ENCODE measurements around the gene PLA2G4E.

PLA2G4E gene

DNA sequence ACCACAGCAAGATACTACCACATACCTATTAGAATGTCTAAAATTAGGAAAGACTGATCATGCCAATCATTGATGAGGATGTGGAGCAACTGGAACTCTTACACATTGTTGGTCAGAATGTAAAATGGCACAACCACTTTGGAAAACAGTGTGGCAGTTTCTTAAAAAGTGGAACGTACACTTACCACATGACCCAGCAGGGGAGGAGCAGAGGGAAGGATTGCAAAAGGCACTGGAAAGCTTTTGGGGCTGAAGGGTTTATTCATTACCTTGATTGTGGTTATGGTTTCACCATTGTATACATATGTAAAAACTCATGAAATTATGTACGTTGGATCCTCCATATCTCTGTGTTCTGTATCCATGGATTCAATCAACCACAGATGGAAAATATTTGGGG, 45.2 kb downstream of the PLA2G4E start:
- TF ChIP-seq, protein P1, sequence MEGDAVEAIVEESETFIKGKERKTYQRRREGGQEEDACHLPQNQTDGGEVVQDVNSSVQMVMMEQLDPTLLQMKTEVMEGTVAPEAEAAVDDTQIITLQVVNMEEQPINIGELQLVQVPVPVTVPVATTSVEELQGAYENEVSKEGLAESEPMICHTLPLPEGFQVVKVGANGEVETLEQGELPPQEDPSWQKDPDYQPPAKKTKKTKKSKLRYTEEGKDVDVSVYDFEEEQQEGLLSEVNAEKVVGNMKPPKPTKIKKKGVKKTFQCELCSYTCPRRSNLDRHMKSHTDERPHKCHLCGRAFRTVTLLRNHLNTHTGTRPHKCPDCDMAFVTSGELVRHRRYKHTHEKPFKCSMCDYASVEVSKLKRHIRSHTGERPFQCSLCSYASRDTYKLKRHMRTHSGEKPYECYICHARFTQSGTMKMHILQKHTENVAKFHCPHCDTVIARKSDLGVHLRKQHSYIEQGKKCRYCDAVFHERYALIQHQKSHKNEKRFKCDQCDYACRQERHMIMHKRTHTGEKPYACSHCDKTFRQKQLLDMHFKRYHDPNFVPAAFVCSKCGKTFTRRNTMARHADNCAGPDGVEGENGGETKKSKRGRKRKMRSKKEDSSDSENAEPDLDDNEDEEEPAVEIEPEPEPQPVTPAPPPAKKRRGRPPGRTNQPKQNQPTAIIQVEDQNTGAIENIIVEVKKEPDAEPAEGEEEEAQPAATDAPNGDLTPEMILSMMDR (IDR thresholded peaks at IDR 0.05), result no peak
- no peak overlapping the region for H3K4me3 ChIP-seq (ENCODE audit: low read depth in 1 of 2, low read length in 1 of 2)

DNA sequence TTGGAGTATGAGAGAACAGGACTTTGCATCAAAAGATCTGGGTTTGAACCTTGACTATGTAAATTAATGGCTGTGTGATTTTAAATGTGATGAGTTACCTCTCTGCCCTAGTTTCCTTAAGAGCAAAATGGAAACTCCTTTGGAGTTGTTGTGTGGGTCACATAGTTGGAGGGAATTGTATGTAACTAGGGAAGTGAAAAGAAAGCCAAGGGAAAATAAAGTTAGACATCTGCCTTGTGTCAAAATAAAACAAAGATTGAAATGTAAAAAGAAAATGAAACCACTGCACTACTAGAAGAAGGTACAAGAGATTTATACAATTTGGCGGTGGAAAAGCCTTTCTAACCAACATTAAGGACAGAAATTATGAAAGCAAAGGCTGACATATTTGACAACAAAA, 46.8 kb downstream of the PLA2G4E start:
- Histone ChIP-seq H3K27ac (no peak overlapping the region), H3K9me3 (no peaks in the 10 kb centered on the region), H3K27me3 (no peaks in the 10 kb centered on the region), H3K36me3 (no peaks in the 10 kb centered on the region), H3K4me3 (ENCODE audit: low read depth in 1 of 2, low read length in 1 of 2) (no peak overlapping the region), H3K4me1 (ENCODE audit: control insufficient read depth in 1 of 2, insufficient read depth in 1 of 2, low read depth in 1 of 2, low read length in 1 of 2) (peaks cover 33 to 36% of the 10 kb centered on the region in 2 experiments)
- TF ChIP-seq, protein P1 (IDR thresholded peaks at IDR 0.05), result no peak

More for the DNA sequence above, 45.2 kb downstream of the PLA2G4E start:
- no peak overlapping the region for H3K27ac ChIP-seq
- H3K4me1 ChIP-seq (ENCODE audit: control insufficient read depth in 1 of 2, insufficient read depth in 1 of 2, low read depth in 1 of 2, low read length in 1 of 2), result peaks cover 17 to 20% of the 10 kb centered on the region in 2 experiments
- H3K36me3 ChIP-seq, result no peaks in the 10 kb centered on the region
- H3K9me3 ChIP-seq, result no peaks in the 10 kb centered on the region
- H3K27me3 ChIP-seq, result no peaks in the 10 kb centered on the region

DNA sequence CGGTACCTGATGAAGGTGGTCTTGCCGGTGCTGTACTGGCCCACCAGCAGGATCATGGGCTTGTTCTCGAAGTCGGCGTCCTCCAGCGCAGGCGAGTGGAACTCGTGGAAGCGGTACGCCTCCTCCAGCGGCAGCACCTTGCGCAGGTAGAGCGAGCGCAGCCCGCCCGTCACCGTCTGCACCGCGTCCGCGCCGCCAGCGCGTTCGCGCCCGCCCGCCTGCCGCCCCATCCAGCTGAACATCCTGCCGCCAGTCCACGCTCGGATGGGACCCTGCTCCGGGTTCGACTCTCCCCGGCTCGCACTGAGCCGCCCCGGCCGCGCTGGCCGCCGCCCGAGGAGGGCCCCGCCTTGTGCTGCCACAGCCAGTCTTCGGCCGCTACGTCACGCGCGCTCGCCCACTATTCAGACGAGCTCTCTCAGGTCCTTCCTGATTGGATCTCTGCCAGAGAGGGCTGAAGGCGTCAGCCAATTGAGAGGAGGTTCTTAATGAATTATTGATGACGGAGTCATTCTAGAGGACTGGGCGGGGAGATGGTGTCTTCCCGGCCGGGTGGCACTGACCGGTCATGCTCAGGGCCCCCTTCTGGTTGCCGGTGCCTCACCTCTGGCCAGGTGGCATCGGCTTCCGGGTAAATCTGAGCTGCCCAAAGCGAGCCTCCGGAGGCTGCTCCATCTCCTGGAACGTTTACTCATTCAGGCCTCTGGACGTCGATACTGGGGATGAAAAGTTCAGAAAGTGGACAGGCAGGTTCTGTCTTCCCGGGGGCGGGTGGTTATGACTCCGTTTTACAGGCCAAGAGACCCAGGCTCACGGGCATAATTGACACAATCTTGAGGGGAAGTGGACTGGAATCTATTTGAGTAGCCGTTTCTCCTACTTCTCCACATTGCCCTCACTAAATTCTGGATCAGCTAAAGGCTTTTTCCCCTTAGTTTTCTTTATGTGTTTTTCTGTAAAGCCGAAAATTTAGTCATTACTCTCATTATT, 48.3 kb downstream of the PLA2G4E start, which contains the start of gene EHD4:
Gene EHD4 (minus strand): TSS at position 305 of the 990 bp plus-strand sequence. CDS start 63 bp downstream, at position 242.
- H3K4me3 ChIP-seq (ENCODE audit: low read depth in 1 of 2, low read length in 1 of 2), result peak within 1 kb of the TSS; percentile 82 to 89
- no peaks in the 10 kb centered on the region for H3K27me3 ChIP-seq
- H3K9me3 ChIP-seq, result no peaks in the 10 kb centered on the region
- peak within 1 kb of the TSS; percentile 82 for H3K27ac ChIP-seq
- H3K36me3 ChIP-seq, result no peaks in the 10 kb centered on the region
- TF ChIP-seq, protein P1 (IDR thresholded peaks at IDR 0.05), result peak; percentile 48
- H3K4me1 ChIP-seq (ENCODE audit: control insufficient read depth in 1 of 2, insufficient read depth in 1 of 2, low read depth in 1 of 2, low read length in 1 of 2), result peaks cover 48 to 51% of the 10 kb centered on the region in 2 experiments

DNA sequence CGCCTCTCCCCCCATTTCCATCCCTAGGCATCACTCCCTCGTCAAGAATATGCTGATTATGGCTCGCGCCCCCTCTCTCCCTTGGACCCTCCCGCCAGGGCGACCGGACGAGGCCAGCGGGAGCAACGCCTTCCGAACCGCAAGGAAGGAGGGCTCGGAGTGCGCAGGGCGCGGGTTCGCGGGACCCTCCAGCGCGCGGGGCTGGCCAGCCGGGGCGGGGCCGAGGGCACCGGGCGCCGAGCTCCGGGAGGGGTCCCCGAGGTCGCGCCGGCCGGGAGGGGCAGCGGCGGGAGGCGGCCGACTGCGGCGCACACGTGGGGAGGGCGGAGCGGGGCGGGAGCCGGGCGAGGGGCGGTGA, 49.0 kb downstream of the PLA2G4E start:
- H3K4me1 ChIP-seq (ENCODE audit: control insufficient read depth in 1 of 2, insufficient read depth in 1 of 2, low read depth in 1 of 2, low read length in 1 of 2), result peaks cover 55 to 58% of the 10 kb centered on the region in 2 experiments
- H3K27ac ChIP-seq, result peak overlapping the region; percentile 82
- H3K27me3 ChIP-seq, result no peaks in the 10 kb centered on the region
- TF ChIP-seq, protein P1 (IDR thresholded peaks at IDR 0.05), result no peak
- H3K36me3 ChIP-seq, result no peaks in the 10 kb centered on the region
- peak overlapping the region; percentile 82 to 89 for H3K4me3 ChIP-seq (ENCODE audit: low read depth in 1 of 2, low read length in 1 of 2)
- H3K9me3 ChIP-seq, result no peaks in the 10 kb centered on the region

DNA sequence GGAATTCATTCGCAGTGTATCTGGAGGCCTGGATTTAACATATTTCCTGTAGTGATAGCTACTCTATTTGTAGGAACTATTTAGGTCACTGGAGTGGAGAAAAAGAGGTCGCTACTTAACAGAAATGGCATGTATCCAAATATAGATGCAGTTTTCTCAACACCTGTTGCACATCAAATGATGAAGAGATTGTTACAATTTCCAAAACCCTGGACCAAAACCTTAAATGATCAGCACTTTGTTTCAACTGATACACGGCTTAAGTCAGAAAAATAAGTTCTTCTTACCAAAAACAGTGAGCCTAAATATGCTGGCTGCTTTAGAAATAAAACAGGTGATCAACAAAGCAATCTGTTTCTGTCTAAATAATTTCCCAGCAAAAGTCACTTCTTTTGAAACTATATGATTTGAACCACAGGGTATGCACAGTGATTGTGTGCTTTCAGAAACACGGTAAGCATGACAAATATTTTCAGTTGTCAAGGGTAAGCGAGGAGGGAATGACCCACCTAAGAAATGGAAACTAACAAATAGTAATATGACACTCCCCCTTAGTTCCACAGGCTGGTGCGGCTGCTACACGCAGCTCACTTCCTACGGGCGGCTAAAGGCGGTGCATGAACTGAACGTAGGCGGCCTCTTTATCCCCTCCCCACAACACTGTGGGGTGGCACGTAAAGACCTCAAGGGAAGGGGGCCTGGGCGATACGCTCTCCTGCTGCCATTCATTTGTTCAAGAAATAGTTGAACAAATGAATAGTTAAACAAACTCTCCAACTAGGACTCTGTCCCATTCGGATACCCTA, 49.5 kb downstream of the PLA2G4E start:
- H3K9me3 ChIP-seq, result no peaks in the 10 kb centered on the region
- TF ChIP-seq, protein P1 (IDR thresholded peaks at IDR 0.05), result peak; percentile 26
- peak overlapping the region; percentile 85 for H3K27ac ChIP-seq
- peak overlapping the region; percentile 82 to 89 for H3K4me3 ChIP-seq (ENCODE audit: low read depth in 1 of 2, low read length in 1 of 2)
- no peaks in the 10 kb centered on the region for H3K36me3 ChIP-seq
- no peaks in the 10 kb centered on the region for H3K27me3 ChIP-seq
- H3K4me1 ChIP-seq (ENCODE audit: control insufficient read depth in 1 of 2, insufficient read depth in 1 of 2, low read depth in 1 of 2, low read length in 1 of 2), result peaks cover 61 to 63% of the 10 kb centered on the region in 2 experiments

All from neutrophil (primary cell).